KOPT-K1 (cell line): ENCODE data around the gene HAX1.
"Not testable (repeated sequence)": the region's sequence is repeated elsewhere in the genome, so short reads cannot be mapped to it uniquely, and the experiment has no call there.

Experiments
- H3K27ac ChIP-seq: fragments of 200-600 bp; sonication (generic); 2 replicates; pipeline ENCODE4 v1.5.1; 2016; ENCODE audit warnings: antibody characterized with exemption, mild to moderate bottlenecking, low read depth, low read length; ENCODE audit not compliant: poor library complexity, severe bottlenecking
- H3K36me3 ChIP-seq: fragments of 200-600 bp; sonication (generic); 2 replicates; pipeline ENCODE4 v1.5.1; 2017; ENCODE audit warnings: antibody characterized with exemption, mild to moderate bottlenecking, low read length, moderate library complexity; ENCODE audit not compliant: insufficient read depth
- H3K9me3 ChIP-seq: fragments of 200-600 bp; sonication (generic); 2 replicates; pipeline ENCODE4 v1.5.1; 2017; ENCODE audit warnings: antibody characterized with exemption, low read length, mild to moderate bottlenecking; ENCODE audit not compliant: insufficient read depth, poor library complexity, severe bottlenecking

Gene HAX1

DNA sequence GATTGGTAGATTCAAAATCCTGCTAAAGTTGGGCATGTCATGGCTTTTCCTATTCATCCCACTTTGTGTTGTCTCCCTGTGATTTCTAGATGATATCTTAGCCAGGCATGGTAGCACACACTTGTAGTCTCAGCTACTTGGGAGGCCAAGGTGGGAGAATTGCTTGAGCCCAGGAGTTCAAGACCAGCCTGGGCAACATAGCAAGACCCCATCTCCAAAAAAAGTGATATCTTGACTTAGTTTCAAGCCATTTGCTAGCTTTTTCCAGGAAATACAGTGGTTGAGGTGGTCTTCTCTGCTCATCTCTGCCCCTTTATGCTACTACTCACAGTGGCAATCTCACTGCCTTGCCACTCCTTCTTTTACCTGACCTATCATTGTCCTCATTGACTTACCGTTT, 12.3 kb upstream of the HAX1 start:
- H3K9me3 ChIP-seq, result no peaks in the 10 kb centered on the region
- H3K36me3 ChIP-seq, result peaks cover 100% of the 10 kb centered on the region
- no peak overlapping the region for H3K27ac ChIP-seq

DNA sequence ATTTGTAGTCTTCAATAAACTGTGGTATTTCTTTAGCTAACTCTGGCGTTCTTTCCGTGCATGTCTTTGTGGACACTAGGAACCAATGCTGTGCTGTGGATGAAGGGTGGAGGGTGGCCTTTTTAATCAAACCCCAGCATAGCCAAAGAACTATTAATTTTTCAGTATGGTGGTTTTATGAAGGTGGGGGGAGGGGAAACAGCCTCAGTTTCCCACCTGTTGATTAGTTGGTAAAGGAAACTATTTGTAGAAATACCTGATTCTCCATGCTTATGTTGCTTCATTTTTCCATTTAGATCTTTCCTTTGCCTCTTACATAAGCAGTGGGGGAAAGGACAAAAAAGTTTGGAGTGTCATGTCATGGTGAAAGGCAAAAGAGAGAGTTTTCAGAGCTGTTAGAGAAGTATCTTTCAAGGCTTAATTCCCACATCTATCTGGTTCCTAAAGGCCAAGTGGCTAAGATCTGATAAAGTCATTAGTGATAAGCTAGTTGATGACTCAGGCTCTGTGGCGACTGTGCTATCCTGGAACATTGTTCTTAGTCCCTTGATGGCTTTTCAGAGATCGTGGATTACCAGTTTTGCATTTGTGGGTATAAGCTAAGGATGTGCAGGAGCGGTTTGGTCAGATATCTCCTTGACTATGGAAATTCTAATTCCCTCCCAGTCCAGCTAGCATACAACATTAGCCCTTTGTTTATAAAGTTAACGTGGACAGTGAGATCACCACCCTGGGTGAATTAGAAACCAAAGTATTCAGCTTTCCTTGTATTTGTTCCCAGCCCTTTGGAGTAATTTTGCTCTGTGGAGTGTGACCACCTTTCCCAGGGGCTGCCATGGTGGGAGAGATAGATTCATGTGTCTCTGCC, 8.7 kb upstream of the HAX1 start:
- H3K27ac ChIP-seq, result no peak overlapping the region
- H3K9me3 ChIP-seq, result no peaks in the 10 kb centered on the region
- peaks cover 97% of the 10 kb centered on the region for H3K36me3 ChIP-seq

DNA sequence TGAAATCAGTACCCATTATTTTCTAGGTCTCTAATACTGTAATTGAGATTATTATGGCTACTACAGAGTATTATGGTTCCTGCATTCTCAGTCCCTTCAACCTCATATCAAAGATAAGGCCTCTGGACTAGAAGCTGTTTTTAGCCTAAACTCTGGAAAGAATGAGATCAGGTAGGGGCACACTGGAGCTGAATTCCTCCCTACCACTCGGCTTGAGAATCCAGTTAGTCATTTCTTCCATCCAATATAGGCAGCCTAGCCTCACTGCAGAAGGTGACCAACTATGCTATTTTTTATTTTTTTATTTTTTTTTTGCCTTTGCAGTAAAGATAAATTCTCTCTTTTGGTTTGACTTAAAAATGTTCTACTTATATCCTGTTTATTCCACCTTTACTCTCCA, 8.0 kb upstream of the HAX1 start:
- H3K9me3 ChIP-seq, result no peaks in the 10 kb centered on the region
- peaks cover 97% of the 10 kb centered on the region for H3K36me3 ChIP-seq
- no peak overlapping the region for H3K27ac ChIP-seq

DNA sequence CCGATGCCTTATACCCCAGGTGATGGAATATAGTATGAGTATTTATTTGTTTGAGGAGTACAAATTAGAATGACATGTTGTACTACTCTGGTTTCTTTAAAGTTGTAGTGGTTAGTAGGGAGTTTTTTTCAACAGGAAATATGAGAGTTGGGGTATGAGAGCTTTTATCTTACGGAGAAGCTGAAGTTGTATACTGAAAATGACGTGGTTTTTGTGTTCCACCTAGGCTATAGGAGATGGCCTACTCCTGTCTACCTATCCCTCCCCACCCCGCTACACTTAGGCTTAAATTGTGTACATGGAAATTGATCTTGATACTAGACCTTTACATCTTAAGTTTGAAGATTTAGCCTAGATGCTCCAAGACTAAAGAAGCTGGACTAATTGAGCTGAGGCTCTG, 6.8 kb upstream of the HAX1 start:
- Histone ChIP-seq H3K9me3 (no peaks in the 10 kb centered on the region), H3K36me3 (peaks cover 97% of the 10 kb centered on the region), H3K27ac (no peak overlapping the region)

DNA sequence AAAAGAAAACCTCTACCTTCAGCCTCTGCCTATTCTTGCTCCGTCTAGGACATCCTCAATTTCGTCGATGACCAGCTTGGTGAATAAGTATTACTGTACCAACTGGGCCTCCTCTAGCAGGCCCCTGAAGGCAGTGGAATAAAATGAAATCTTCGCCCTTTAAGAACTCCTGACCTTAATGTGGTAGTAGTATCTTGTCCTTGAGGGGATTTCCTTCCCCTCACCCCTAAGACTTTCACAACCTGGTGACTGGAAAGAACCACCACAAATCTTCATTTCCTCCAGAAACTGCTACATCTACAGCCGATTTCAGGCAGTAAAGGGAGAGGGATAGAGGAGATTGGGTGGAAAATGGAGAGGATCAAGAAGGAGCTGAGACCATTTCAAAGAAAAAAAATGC, 1.6 kb upstream of the HAX1 start:
- H3K9me3 ChIP-seq, result no peaks in the 10 kb centered on the region
- no peak overlapping the region for H3K27ac ChIP-seq

DNA sequence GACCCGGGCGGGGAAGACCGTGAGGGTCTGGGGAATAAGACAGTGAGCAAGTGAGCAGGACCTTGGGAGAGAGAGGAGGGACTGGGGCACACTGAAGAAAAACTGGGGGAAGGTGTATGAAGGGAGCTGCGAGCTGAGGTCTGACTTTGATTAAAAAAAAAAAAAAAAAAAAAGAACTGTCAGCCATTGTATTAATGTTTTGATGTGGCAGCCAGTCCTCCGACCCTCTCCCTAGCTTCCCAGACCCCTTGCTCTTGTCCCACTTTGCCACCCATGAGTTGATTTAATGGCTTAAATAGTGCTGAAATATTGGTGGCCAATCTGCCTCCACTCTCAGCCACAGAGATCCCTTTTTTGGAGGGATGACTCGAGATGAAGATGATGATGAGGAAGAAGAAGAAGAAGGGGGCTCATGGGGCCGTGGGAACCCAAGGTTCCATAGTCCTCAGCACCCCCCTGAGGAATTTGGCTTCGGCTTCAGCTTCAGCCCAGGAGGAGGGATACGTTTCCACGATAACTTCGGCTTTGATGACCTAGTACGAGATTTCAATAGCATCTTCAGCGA, 652 bp downstream of the HAX1 start:
- Histone ChIP-seq H3K9me3 (no peaks in the 10 kb centered on the region), H3K27ac (peak overlapping the region; percentile 79)

More for the DNA sequence above, 1.6 kb upstream of the HAX1 start:
- H3K36me3 ChIP-seq, result peaks cover 69% of the 10 kb centered on the region

DNA sequence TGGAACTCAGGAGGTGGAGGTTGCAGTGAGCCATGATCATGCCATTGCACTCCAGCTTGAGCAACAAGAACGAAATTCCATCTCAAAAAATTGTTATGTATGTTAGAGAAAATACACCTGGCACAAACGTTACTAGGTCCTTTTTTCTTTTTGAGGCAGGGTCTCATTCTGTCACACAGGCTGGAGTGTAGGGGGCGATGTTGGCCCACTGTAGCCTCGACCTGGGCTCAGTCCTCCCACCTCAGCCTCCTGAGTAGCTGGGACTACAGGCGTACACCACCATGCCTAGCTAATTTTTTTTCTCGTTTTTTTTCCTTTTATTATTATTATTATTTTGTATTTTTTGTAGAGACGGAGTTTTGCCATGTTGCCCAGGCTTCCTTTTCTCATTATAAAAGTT, 4.4 kb downstream of the HAX1 start:
- Histone ChIP-seq H3K36me3 (peaks cover 24% of the 10 kb centered on the region), H3K27ac (no peak overlapping the region), H3K9me3 (no peaks in the 10 kb centered on the region)

More for the DNA sequence above, 652 bp downstream of the HAX1 start:
- peaks cover 53% of the 10 kb centered on the region for H3K36me3 ChIP-seq

DNA sequence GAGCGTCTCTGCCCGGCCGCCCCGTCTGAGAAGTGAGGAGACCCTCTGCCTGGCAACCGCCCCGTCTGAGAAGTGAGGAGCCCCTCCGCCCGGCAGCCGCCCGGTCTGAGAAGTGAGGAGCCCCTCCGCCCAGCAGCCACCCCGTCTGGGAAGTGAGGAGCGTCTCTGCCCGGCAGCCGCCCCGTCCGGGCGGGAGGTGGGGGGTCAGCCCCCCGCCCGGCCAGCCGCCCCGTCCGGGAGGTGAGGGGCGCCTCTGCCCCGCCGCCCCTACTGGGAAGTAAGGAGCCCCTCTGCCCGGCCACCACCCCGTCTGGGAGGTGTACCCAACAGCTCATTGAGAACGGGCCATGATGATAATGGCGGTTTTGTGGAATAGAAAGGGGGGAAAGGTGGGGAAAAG, 15.2 kb downstream of the HAX1 start:
- not testable (repeated sequence) for H3K9me3 ChIP-seq, H3K27ac ChIP-seq, H3K36me3 ChIP-seq

DNA sequence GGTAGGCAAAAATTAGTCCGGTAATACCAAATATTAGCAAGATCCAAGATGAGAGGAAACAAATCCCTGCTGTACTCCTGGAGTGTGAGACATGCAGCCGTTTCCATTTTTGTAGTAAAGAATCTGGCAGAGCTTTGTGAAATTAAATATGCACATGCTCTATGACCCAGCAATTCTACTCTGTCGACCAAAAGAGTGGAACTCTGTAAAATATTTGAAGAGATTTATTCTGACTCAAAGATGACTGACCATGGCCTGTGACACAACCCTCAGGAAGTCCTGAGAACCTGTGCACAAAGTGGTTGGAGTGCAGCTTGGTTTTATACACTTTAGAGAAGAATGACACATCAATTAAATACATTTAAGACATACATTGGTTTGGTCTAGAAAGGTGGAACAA, 16.2 kb downstream of the HAX1 start:
- no peaks in the 10 kb centered on the region for H3K9me3 ChIP-seq
- no peak overlapping the region for H3K27ac ChIP-seq
- H3K36me3 ChIP-seq, result no peaks in the 10 kb centered on the region

DNA sequence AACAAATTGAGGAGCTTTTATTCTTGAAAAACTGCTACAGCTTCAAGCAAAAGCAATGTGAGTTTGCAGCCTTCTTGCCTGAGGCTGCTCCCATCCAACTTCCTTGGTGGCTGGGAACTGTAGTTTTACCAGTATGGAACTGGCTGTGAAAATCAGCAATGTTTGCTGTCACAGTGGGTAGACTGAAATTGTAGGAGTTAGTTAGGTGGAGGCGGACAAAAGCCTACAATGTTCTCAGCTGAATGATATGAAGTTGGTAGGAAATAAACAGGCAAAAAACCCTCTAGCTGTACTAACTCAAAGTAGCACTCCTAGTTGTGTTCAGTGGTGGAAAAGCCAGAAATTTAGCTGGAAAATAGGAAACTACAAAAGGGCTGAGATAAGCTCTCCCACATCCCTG, 18.5 kb downstream of the HAX1 start:
- Histone ChIP-seq H3K9me3 (peaks cover 16% of the 10 kb centered on the region), H3K27ac (no peak overlapping the region), H3K36me3 (no peaks in the 10 kb centered on the region)

DNA sequence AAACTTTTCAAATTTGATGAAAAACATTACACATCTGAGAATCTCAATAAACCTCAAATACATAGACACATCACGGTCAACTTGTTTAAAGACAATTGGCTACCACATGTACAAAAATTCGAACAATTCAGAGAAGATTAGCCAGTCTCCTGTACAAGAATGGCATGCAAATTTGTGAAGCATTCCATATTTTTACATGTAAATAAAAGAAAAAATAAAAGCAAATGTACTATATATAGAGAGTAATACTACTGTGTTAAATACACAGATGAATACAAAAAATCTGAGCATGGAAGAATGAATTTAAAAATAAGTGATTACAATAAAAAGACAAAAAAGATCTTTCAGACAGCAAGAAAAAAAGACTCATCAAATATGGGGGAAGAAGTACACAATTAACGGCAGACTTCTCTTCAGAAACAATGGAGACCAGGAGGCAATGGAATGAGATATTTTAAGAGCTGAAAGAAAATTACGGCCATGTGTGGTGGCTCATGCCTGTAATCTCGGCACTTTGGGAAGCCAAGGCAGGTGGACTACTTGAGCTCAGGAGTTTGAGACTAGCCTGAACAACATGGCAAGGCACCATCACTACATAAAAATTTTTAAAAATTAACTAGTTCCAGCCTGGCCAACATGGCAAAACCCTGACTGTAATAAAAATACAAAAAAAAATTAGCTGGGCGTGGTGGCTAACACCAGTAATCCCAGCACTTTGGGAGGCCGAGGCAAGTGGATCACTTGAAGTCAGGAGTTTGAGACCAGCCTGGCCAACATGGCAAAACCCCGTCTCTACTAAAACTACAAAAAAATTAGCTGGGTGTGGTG, 23.2 kb downstream of the HAX1 start:
- peaks cover 18% of the 10 kb centered on the region for H3K9me3 ChIP-seq
- H3K36me3 ChIP-seq, result no peaks in the 10 kb centered on the region
- no peak overlapping the region for H3K27ac ChIP-seq

DNA sequence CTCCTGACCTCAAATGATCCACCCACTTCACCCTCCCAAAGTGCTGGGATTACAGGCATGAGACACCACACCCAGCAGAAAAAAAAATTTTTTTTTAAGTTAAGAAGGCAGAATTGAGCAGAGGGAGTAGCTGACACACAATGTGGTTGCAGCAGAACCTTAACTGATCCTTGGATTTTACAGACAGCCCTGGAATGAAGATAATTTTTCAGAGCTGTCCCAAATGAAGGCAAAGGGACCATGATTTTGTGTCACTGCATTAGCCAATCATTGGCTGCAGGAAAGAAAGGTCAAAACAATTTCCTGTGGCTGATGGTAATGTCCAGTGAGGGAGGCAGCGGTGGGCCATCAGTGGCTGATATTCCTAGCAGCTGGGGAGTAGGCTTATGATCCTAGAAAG, 29.2 kb downstream of the HAX1 start:
- no peak overlapping the region for H3K27ac ChIP-seq
- no peaks in the 10 kb centered on the region for H3K9me3 ChIP-seq
- no peaks in the 10 kb centered on the region for H3K36me3 ChIP-seq

DNA sequence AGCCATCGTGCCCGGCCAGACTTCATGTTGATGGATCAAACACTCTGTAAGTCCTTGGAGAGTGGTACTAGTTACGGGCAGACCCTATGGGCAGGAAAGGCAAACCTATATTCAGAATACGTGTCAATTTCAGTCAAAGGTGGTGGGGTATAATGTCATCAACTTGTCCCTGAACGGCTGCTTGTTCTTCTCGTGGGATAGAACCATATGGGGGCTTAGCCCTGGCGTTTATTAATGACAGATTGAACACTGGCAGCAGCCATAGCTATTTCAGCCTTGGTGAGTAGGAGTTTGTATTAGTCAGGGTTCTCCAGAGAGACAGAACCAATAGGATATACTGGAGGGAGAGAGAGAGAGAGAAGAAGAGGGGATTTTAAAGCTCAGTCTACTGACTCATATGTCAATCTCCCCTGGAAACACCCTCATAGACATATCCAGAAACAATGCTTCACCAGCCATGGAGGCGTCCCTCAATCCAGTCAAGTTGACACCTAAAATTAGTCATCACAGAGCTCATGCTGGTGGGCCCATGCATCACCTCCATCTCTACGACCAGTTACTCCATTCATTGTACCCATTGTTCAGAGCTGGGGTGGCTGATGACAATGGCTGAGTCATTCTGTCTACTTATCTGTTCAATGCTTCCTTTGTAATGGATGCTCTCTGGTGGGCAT, 32.4 kb downstream of the HAX1 start:
- Histone ChIP-seq H3K36me3 (no peaks in the 10 kb centered on the region), H3K27ac (no peak overlapping the region), H3K9me3 (peaks cover 2% of the 10 kb centered on the region)

DNA sequence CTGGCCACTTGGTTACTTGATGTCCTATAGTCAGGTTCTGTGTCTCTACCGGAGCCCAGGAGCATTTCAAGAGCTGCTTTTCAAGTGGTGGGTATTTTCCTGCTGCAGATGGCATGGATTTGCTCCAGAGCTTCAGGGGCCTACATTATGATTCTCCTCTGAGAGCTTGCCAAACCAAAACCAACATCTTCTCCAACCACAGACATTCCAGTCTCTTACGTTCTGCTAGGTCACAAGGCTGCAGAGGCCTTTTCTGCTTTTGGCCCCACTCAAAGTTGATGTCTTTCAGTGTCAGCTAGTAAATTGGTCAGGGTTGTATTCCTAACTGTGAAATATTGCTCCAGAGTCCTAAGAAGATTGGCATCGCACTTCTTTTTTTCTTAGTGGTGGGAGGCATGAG, 33.7 kb downstream of the HAX1 start:
- Histone ChIP-seq H3K27ac (no peak overlapping the region), H3K36me3 (no peaks in the 10 kb centered on the region), H3K9me3 (peaks cover 3% of the 10 kb centered on the region)
